Activated T-cell treated with anti-CD3 and anti-CD28 coated beads for 24 hours (primary cell): ENCODE data around the gene MRPL48.

Source experiments
- DNase-seq: peaks from one replicate; pipeline ENCODE4 v3.0.0-alpha.2; 2020; ENCODE audit warnings: low read depth

The MRPL48 gene

DNA sequence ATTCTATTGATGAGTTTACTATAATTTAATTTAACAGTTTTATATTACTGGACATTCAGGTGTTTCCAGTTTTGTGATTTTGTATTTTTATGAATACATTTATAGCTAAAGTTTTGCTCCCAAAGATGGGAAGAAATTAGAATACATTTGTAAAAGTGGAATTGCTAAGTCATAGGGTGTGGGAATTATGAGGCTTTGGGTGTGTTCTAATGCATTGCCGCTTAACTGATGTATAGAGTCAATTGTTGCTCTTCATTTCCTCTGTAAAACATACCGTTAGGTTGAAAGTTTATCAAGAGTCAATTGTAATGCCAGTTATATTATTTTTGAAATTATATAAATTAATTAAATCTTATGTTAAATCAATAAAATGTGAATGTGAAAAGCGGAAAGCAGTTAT is 105.4 kb downstream of the MRPL48 start:
- no peak for DNase-seq

DNA sequence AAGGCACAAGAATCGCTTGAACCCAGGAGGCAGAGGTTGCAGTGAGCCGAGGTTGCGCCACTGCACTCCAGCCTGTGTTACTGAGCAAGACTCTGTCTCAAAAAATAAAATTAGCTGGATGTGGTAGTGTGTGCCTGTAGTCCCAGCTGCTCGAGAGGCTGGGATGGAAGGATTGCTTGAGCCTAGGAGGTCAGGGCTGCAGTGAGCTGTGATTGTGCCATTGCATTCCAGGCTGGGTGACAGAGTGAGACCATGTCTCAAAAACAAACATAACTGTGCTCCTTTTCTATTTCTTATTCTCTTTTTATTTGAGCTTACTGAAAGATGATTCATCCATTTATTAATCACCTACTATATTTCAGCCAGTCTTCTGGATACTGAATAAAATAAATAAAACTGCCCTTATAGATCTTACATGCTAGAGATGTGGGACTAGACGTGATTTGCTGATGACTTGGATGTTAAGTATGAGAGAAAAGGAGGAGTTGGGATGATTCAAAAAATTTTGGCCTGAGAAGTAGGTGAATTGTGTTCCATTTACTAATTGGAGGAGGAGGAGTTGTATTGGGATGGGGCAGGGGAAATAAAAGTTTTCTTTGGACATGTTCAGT is 107.2 kb downstream of the MRPL48 start:
- no peak for DNase-seq

DNA sequence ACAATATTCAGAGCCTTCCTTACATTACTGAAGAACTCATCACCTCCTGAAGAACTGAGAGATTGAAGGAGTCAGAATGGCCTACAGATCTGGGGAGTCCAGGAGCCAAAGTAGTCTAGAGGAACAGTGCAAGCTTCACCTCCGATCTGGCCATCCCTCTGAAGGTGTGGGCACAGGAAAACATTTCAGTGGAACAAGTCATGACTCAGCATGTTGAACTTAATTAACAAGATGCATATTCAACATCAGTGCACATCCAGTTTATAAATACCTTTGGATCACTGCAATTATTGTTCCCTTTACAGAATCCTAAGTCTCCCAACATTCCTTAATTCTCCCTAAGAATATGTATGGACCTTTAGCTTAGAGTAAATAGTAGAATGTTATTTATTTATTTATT is 114.6 kb downstream of the MRPL48 start:
- no peak for DNase-seq

DNA sequence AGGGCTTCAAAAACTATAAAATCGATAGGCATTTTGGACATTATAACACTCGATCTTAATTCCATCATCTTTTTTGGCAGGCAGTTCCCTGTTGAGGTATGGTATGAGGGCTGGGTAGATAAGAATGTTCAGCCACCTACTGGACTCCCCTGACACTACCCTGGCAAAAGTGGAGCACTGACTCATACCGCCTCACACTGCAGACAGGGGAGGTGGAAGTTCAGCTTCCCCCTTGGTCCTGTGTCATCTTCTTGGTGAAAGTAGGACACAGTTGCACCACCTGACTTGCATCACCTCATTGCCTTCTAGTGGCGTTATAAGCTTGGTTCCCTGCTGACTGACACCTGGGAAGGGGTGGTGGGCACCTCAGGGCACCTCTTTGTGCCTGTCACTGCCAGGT is 119.5 kb downstream of the MRPL48 start:
- no peak for DNase-seq

DNA sequence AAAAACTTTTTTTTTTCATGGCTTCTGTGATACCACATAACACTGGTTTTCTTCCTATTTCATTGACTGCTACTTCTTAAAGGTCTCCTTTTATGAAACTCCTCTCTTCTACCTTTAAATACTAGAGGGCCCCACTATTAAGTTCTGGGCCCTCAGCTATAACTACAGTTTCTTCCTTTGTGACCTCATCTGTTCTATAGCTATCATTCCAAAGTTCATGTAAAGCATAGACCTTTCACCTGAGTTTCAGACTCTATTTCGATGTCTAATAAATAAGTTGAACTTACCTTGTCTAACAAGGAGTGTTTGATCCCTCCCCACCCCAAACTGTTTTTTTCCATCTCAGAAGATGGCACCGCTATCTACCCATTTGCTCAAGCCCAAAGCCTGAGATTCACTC is 124.4 kb downstream of the MRPL48 start:
- DNase-seq: no peak

DNA sequence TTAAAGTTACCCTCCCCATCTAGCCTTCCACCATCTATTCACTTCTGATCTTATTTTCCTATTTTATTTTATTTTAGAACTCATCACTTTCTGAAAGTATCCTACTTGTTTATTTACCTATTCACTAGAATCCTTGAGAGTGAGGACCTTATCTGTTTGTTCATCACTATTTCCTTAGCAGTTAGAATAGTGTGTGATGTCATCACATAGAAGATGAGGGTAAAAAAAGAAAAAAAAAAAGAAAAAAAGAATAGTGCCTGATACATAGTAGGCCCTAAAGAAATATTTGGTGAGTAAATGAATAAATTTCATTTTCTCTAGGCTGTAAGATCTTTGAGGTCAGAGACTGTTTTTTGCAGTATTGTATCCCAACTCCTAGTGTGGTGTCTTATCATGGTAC is 125.8 kb downstream of the MRPL48 start:
- no peak for DNase-seq

DNA sequence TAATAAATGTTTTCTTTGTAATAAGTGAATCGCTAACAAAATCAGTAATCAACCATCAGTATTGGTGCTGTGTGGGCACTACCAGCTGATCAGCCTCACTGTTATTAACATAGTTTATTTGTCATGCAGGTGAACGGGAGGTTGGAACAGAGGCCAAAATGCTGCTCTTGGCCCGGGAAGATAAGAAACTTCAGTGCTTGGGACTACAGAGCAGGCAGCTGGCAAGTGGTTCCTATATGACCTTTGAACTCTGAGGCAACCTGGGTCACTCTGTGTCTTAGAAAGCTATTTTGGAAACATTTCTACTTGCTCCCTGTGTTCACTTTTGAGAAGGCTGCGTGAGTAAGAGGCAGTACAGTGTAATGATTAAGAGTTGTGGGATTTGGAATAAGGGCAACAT is 126.6 kb downstream of the MRPL48 start:
- no peak for DNase-seq
